Measurements from ENCODE around the gene SPC25.

SPC25 gene

DNA sequence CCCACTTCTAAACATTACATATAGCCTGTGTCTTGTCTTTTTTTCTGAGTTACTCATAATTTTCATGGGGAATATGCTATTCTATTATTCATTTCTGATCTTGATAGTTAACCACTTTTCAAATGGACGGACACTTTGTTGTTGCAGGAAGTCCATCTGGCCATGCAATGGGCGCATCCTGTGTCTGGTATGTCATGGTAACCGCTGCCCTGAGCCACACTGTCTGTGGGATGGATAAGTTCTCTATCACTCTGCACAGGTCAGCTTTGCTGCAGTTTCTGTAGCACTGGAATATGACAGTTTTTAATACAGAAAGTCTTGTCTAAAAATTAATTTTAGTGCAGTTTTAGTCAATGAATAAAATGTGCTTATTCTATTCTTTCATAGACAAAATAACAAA is 14.1 kb upstream of the SPC25 start:
- H3K4me3 ChIP-seq (ENCODE audit: control insufficient read depth, low read depth, low read length), result no peak overlapping the region
- no peak for DNase-seq (ENCODE audit: low read depth)
- TF ChIP-seq, protein P1, sequence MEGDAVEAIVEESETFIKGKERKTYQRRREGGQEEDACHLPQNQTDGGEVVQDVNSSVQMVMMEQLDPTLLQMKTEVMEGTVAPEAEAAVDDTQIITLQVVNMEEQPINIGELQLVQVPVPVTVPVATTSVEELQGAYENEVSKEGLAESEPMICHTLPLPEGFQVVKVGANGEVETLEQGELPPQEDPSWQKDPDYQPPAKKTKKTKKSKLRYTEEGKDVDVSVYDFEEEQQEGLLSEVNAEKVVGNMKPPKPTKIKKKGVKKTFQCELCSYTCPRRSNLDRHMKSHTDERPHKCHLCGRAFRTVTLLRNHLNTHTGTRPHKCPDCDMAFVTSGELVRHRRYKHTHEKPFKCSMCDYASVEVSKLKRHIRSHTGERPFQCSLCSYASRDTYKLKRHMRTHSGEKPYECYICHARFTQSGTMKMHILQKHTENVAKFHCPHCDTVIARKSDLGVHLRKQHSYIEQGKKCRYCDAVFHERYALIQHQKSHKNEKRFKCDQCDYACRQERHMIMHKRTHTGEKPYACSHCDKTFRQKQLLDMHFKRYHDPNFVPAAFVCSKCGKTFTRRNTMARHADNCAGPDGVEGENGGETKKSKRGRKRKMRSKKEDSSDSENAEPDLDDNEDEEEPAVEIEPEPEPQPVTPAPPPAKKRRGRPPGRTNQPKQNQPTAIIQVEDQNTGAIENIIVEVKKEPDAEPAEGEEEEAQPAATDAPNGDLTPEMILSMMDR (IDR thresholded peaks at IDR 0.05; ENCODE audit: control insufficient read depth, insufficient read depth, low read depth, low read length, missing control alignments), result no peak

DNA sequence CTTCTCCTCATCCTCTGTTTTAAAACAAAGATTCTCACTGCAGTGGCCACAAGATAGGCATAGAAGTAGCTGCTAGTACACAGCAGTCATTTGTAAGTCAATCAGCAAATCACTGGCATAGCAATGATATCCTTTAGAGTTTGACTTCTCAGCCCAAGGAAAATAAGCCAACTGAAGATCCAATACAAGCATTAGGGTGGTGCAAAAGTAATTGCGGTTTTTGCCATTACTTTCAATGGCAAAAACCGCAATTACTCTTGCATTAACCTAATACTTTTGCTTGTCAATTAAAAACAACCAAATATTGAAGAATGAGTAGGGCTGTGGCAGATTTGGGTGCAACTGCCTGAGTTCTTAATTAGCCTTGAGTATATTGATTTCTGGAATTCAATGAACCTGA is 13.7 kb upstream of the SPC25 start:
- TF ChIP-seq, protein P1 (IDR thresholded peaks at IDR 0.05; ENCODE audit: control insufficient read depth, insufficient read depth, low read depth, low read length, missing control alignments), result no peak
- no peak overlapping the region for H3K4me3 ChIP-seq (ENCODE audit: control insufficient read depth, low read depth, low read length)
- DNase-seq (ENCODE audit: low read depth), result no peak

DNA sequence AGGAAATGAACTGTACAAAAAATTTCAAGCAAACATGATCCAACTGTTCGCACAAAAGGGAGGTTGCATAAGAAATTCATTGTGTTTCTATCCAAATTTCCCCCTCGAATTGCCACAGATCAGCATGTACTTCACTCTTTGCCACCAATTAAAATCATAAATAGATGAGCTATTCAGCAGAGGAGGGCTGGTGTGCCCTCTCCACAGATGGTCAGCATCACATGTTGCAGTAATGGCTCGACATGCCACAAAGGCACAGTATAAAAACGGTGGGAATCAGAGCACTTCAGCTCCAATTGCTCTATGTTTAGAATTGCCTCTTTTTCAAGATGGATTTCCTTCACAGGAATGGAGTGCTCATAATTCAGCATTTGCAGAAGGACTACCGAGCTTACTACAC is 10.8 kb upstream of the SPC25 start, which contains the start of gene G6PC2:
Gene G6PC2, plus strand, starts transcription at position 289 of the 400 bp plus-strand sequence. Its CDS starts 41 bp downstream, at position 330.
- TF ChIP-seq, protein P1 (IDR thresholded peaks at IDR 0.05; ENCODE audit: control insufficient read depth, insufficient read depth, low read depth, low read length, missing control alignments), result no peak
- H3K4me3 ChIP-seq (ENCODE audit: control insufficient read depth, low read depth, low read length), result no peak within 1 kb of the TSS
- DNase-seq (ENCODE audit: low read depth), result no peak

GRCh38 chr2:168897449-168897848 is 7.2 kb upstream of the SPC25 start:
- no peak overlapping the region for H3K4me3 ChIP-seq (ENCODE audit: control insufficient read depth, low read depth, low read length)
- TF ChIP-seq, protein P1 (IDR thresholded peaks at IDR 0.05; ENCODE audit: control insufficient read depth, insufficient read depth, low read depth, low read length, missing control alignments), result no peak
- no peak for DNase-seq (ENCODE audit: low read depth)

DNA sequence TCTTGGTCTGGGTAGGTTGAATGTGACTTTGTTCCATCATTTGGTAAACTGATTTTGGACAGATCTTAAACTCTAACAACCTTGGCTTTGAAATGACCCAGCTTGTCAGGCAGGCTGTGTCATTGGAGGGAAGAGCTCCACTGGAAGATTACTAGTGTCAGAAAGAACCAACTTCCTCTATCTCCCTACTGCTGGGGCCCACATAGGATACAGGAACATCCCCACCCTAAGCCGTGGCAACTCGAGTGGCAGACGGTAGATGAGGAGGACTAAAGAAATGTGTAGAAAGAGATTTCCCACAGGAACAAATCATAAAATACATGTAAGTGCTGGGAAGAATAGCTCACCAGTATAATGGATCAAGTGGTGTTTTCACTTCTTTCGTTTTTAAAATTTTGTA is 6.6 kb upstream of the SPC25 start:
- DNase-seq (ENCODE audit: low read depth), result no peak
- no peak overlapping the region for H3K4me3 ChIP-seq (ENCODE audit: control insufficient read depth, low read depth, low read length)
- TF ChIP-seq, protein P1 (IDR thresholded peaks at IDR 0.05; ENCODE audit: control insufficient read depth, insufficient read depth, low read depth, low read length, missing control alignments), result no peak

- TF ChIP-seq, protein P1 (IDR thresholded peaks at IDR 0.05; ENCODE audit: control insufficient read depth, insufficient read depth, low read depth, low read length, missing control alignments), result no peak
- no peak for DNase-seq (ENCODE audit: low read depth)
- H3K4me3 ChIP-seq (ENCODE audit: control insufficient read depth, low read depth, low read length), result no peak overlapping the region
Observed at GRCh38 chr2:168895771-168896170, 5.5 kb upstream of the SPC25 start.

GRCh38 chr2:168894720-168895119 is 4.5 kb upstream of the SPC25 start:
- no peak for DNase-seq (ENCODE audit: low read depth)
- TF ChIP-seq, protein P1 (IDR thresholded peaks at IDR 0.05; ENCODE audit: control insufficient read depth, insufficient read depth, low read depth, low read length, missing control alignments), result no peak
- no peak overlapping the region for H3K4me3 ChIP-seq (ENCODE audit: control insufficient read depth, low read depth, low read length)
